CD4-positive, alpha-beta T cell treated with Interferon alpha-2 for 1 hour (primary cell): ENCODE data around the gene RAB11FIP3.

Source experiments
- DNase-seq, 2 donors: peaks; one replicate each; pipeline ENCODE4 v3.0.0-alpha.2; 2020 to 2022

Gene RAB11FIP3

DNA sequence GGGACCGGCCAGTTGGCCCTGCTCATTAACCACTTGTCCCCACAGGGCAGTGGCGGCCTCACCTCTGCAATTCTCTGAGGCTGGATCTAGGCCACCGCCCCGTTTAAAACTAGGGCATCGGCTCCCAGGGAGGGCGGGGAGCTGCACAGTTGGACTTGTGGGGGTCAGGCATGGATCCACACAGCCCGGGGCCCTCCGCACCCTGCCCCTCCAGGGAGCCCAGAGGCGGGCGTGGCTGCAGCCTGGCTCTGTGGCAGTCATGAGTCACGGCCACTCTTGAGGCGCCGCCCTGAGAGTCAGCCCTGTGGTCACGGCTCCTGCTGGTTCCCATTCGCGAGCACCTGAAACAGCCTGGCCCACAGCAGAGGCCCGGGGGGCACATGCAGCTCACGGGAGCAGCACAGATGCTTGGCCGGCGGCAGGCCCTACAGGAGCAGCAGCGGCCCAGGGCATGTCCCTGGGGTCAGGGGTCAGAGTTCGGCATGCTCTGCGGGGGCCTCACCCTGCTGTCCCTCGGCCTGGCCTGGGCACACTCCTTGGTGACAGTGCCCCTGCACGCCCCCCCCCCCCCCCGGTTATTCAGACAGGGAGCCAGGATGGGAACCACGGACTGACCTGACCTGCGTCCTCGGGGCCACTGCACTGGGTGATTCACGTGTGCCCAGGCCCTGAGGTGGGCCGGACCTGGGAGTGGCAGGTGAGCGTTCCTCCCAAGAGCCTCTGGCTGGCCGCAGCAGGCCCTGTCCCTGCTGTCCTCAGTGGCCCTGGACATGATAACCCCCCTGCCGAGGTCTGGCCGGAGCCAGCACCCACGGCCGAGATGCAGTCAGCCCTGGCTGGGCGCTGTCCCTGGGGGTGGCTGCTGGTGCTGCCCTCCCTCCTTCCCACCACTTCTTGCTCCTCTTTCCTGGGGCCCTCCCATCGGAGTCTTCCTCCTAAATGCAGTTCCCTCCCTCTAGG, 110.3 kb downstream of the RAB11FIP3 start:
- DNase-seq: no peak

DNA sequence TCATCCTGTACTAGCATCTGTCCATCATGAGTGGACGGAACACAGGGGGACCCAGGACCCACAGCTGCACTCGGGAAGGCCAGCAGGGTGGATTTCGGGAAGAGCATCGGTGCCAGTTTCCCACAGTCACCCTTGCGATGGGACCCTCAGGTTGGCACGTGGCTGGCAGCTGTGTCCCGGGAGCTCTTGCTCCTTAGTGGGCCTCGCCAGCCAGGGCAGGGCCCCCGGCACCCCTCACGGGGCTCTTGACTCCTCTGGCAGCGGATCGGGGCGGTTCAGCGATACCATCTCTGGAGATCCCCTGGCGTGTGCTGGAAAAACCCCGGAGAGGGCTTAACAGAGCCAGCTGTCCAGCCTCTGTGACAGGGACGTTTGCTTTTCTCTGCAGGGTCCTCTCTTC, 111.3 kb downstream of the RAB11FIP3 start:
- no peak for DNase-seq

DNA sequence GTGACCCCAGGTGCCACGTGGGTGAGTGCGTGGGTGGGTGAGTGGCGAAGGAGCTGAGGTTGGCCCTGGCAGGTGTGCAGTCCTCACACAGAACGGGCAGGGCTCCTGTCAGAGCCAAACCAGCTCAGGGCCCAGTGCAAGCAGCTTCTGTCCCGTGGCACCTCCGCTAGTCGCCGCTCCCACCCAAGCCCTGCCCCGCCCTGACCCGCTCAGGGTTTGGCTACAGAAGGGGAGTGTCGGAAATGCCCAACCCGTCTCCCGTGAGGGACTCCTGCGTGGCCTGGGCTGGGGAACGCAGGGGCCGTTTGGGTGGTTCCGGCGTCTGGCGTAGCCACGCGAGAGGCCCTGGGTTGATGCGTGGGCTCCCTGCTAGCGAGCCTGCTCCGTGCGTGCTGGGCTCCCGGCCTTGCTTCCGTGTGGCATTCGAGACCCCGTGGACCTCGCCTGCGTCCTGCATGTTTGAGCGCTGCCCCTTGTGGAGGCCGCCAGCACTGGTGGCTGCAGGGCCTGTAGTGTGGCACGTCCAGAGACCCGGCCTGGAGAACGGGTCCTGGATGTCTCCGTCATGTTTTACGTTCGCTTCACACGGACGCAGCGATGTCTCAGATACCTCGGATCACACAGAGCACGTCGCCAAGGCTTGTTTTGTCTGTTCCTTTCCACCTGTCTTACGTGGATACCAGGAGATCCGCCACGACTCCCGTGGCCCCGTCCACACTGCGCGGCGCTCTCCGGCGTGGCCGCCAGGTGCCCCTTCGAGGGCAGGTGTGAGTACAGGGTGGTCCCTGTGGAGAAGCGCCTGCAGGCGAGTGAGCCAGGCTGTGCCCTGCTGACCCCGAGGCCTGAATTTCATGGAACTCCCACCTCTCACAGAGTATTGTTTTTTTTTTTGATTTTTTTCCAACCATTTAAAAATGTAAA, 112.2 kb downstream of the RAB11FIP3 start:
- DNase-seq: no peak

DNA sequence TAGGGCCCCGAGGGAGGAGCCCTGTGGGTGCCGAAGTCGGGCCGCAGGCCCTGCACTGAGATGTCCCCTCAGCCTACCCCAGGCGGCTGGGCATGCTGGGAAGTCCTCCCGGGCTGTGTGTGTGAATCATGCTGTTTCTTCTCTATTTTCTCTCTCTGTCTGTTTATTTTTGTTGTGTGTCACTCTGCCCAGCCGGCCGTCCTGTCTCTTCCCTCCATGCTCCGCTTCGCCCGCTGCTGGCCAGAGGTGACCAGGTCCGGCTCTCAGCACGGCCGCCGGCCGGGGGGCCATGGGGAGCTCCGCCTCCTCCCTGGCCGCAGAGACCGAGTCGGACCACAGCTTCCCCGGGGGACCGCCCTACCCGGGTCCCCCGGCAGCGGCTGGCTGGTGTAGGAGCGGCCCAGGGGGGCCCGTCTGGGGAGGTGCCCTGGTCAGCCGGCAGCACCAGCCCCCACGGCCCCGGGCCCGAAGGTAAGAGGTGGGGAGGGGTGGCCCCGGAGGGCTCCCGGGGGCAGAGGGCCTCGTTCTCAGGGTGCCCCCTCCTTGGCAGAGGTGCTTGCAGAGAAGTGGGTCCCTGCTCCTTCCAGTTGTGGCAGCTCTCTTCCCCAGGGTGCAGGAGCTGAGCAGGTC, 114.6 kb downstream of the RAB11FIP3 start:
- DNase-seq: no peak

DNA sequence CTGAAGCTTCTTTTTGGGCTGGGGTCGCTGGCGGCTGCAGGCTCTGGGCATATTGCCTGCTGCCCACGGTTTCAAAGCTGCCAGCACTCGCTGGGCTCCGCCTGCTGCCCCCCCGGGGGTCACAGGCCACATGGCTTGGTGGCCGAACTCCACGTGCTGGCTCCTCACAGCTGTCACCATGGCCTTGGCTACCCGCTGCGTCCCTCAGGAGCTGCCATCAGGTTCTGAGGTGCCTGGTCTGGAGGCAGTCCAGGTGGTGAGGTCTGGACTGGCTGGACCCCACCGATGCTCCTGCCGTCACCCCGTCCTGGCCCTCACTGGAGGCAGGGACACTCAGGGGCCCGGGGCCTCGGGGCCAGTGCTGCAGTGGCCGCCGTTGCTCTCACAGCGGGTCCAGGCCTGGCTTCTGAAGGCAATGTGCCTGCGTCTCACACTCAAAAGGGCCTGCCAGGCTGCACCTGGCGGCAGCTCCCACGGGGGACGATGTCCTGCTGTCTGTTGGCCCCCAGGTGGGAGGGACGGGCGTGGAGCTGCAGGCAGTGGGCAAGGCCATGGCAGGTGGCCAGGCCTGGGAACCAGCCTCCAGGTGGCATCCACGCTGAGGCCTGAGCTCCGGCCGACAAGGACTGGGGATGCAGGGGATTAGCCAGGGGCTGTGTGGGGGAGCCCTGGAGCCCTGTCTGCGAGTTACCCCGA, 115.3 kb downstream of the RAB11FIP3 start:
- no peak for DNase-seq

DNA sequence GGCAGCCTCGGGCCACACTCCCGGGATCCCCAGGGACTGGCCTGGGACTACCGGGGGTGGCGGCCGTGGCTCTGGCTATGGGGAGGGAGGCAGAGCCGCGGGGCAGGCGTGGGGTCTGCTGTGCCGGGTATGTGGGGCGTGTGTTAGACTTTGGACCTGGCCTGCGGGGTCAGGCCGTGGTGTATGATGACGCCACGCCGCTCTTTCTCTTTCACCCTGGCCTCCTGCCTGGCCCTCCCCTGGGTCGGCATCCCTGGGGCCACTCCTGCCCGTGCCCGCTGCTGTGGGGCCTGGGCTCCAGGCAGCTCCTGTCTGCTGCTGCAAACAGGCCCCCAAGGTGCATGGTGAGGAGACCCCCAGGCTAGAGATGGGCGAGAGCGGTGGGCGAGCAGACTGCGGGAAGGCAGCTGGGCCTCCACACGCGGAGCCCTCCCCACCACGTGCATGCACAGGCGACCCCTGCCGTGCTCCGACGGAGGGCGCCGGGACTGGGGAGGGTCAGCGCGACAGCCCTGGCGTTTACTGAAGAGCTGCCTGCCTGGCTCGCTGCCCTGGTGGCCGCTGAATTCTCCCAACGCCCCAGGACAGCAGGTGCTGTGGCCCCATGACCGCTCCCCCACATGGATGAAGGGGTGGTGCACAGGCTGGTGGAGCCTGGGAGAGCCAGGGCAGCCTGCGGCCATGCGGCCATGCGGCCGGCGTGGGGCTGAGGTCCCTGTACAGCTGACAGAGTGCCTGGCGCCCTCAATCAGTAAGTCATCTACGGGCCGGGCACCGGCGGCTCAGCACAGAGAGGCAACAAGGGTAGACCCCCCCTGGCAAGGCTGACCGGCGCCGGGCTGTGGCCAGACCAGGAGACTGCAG, 118.1 kb downstream of the RAB11FIP3 start:
- no peak for DNase-seq

DNA sequence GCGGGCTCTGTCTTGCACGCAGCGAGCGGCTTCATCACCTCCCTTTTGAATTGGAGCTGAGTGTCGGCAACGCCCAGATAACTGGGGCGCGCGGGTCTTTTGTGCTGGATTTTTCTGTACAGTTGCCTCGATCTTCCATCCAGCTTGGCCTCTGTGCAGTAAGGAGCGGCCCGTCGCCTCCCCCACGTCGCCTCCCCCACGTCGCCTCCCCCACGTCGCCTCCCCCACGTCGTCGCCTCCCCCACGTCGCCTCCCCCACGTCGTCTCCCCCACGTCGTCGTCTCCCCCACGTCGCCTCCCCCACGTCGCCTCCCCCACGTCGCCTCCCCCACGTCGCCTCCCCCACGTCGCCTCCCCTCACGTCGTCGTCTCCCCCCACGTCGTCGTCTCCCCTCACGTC, 119.1 kb downstream of the RAB11FIP3 start:
- no peak for DNase-seq

DNA sequence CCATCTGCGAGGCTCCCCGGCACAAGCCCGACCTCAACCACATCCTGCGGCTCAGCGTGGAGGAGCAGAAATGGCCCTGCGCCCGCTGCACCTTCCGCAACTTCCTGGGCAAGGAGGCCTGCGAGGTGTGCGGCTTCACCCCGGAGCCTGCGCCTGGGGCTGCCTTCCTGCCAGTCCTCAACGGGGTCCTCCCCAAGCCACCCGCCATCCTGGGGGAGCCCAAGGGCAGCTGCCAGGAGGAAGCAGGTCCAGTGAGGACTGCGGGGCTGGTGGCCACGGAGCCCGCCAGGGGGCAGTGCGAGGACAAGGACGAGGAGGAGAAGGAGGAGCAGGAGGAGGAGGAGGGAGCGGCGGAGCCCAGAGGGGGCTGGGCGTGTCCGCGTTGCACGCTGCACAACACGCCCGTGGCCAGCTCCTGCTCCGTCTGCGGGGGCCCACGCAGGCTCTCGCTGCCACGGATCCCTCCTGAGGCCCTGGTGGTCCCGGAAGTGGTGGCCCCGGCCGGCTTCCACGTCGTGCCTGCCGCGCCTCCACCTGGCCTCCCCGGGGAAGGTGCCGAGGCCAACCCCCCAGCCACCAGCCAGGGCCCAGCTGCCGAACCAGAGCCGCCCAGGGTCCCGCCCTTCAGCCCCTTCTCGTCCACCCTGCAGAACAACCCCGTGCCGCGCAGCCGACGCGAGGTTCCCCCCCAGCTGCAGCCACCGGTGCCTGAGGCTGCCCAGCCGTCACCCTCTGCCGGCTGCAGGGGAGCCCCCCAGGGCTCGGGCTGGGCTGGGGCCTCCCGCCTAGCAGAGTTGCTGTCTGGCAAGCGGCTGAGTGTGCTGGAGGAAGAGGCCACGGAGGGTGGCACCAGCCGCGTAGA, 121.7 kb downstream of the RAB11FIP3 start:
- peak; percentile 51 to 56 for DNase-seq

DNA sequence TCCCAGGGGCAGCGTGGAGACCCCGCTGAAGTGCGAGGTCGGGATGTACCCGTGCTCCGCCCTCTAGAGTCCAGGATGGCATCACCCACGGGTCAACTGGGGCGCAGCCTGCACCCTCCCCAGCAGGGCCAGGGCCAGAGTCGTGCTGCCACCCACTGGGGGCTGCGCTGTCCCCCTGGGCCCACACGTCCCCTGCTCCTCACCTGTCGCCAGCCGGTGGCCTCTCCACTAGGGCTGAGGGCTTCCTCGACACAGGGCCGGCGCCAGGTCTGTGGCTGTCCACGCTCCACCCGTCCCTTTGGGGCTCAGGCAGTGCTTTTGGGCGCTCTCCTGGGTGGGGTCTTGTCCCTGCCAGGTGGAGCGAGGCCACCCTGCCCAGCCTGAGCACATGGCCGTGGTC, 123.1 kb downstream of the RAB11FIP3 start:
- DNase-seq: no peak

DNA sequence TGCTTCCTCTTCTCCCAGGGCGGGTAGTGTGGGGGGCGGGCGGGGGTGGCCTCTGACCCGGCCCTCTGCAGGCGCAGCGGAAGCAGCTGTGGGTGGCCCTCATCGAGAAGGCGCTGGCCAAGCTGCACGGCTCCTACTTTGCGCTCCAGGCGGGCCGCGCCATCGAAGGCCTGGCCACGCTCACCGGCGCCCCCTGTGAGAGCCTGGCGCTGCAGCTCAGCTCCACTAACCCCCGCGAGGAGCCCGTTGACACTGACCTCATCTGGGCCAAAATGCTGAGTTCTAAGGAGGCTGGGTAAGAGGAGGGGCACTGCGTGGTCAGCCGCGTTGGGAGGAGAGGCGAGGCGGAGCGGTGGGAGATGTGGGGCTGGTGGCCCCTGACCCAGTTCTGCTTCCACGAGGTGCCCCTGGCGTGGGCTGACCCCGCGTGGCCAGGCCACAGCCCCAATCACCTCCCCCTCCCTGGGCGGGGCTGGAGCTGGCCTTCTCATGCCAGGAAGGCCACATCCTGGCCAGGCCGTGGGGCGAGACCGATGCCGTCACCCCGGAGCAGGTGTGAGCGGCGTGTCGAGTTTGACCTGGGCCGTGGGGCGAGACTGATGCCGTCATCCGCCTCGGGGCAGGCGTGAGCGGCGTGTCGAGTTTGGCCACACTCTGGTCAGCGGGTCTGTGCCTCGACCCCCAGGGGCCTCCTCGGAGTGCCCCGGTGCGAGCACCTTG, 124.3 kb downstream of the RAB11FIP3 start:
- DNase-seq: no peak

DNA sequence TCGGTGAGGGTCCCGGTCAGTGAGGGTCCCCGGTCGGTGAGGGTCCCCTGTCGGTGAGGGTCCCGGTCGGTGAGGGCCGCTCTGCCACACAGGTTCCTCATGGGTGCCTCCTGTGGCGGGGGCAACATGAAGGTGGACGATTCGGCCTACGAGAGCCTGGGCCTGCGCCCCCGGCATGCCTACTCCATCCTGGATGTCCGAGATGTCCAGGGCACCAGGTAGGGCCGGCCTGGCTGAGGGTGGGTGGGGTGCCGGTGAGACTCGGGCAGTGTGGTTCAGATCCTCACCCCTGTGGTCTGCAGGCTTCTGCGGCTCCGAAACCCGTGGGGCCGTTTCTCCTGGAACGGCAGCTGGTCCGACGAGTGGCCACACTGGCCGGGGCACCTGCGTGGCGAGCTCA, 125.8 kb downstream of the RAB11FIP3 start:
- DNase-seq: no peak

DNA sequence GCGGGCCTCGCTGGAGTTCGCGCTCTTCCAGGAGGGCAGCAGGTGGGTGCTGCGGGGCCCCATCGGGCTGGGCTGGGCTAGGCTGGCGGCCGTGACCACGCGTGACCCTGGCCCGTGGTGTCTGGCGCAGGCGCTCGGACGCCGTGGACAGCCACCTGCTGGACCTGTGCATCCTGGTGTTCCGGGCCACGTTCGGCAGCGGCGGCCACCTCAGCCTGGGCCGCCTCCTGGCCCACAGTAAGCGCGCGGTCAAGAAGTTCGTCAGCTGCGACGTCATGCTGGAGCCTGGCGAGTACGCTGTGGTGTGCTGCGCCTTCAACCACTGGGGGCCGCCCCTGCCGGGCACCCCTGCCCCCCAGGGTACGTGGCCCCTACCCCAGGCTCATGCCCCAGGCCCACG, 126.7 kb downstream of the RAB11FIP3 start:
- DNase-seq: no peak

DNA sequence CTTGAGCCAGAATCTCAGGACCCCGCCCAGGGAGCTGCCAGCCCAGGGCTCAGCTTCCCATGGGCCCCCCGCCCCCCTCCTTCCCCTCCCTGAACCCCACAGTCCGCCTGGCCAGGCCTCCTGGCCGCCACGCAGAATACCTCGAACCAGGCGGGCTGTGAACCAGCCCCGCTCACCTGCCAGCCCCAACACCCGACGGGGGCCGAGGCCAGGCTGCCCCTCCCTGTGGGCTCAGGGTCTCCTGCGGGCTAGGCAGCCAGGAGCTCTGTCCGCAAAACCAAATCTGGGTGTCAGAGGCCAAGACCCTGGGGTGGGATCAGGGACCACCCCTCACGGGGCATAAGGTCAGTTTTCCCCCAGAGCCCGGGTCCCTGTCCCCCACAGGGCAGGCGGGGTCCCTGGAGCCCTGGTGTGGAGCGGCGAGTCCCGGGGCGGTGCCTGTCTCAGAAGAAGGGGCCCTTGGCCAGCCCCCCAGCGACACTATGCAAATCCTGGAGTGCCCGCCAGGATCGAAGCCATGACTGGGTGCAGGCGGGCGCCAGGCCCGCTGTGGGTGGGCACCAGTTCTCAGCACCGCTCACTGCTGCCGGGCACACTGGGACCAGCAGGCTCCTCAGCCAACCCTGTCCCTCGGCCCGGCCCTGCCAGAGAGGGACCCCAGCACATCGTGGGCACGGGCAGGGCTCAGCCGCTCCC, 128.3 kb downstream of the RAB11FIP3 start:
- no peak for DNase-seq

DNA sequence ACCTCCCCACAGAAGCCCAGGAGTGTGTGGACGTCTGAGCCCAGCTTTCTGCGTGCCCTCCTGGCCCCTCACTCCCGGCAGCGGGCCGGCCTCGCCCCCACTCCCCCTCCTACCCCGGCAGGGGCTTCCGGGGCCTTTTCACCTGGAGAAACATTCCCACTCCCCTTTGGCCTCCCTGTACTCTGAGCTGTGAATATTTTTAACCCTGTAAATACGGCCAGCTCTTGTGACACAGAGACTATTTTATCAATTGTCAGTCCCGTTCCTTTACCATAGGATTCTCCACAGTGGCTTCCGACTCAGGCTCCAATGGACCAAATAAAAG, 128.8 kb downstream of the RAB11FIP3 start:
- no peak for DNase-seq

DNA sequence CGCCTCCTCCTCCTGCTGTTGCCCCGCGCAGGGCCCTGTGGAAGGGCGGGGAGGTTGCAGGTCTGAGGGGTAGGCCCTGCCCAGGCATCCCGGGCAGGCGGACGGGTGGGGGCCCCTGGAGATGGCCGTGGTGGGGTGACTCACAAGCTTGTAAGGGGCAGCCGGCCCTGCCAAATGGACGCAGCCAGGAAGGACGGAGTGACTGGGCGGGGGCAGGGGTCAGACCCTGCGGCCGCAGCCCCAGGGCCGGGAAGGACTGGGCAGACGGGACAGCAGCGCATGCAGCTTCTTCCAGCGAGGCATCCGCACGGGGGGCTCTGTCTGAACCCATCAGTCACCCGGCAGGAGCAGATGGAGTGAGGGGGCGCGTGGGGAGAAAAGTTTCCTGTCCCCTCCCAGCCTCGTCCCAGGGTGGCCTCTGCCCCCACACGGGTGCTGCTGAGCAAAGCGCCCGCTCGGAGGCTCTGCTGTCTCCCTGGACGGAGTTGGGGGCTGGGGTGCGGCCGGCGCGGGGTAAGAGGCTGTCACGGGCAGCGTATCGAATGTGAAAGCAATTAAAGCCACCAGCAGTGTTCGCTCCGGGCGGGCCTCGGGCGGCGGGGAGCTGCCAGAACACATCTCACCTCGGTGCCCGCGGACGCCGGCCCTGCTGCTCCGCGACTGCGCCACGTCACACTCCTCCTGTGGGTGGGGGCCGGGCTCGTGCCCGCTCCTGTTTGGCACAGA, 129.4 kb downstream of the RAB11FIP3 start:
- DNase-seq: no peak

DNA sequence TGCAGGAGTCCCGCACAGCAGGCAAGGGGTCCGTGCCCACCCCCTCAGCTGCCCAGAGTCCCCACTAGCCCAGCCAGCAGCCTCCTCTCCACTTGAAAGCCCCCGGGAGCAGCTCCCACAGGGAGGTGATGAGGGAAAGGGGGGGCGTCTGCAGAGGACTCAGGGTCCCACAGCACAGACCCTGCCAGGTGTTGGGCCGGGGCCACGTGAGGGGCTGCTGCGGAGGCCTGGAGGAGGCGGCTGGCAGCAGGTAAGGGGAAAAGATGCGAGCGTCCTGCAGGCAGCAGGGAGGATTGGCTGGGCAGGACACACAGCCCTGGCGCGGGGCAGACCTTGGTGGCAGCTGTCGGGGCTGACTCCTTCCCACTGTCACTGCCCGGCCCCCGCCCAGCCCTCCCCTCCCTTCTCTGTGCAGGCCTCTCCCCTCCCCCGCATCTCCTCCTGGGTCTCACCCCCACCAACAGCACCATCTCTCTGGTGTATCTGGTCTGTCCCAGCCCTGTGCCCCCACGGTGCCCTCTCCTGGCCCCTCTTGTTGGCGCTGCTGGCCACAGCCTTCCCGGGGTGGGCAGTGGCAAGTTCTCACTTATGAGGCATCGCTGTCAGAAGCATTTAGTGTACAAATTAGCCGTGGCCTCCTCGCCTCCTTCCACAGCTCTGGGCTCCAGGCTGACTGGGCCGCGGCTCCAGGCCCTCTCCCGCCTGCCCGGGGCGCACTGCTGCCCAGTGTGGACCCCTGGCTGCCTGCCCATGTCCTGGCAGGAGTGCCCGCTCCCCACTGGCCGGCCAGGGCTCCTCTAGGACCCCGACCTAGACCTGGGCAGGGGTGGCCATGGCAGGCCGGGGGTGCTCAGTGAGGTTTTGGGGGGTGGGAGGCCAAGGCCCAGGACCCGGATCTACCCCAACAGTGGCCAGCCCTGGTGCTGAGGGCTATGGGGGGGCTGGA, 130.4 kb downstream of the RAB11FIP3 start:
- DNase-seq: no peak

DNA sequence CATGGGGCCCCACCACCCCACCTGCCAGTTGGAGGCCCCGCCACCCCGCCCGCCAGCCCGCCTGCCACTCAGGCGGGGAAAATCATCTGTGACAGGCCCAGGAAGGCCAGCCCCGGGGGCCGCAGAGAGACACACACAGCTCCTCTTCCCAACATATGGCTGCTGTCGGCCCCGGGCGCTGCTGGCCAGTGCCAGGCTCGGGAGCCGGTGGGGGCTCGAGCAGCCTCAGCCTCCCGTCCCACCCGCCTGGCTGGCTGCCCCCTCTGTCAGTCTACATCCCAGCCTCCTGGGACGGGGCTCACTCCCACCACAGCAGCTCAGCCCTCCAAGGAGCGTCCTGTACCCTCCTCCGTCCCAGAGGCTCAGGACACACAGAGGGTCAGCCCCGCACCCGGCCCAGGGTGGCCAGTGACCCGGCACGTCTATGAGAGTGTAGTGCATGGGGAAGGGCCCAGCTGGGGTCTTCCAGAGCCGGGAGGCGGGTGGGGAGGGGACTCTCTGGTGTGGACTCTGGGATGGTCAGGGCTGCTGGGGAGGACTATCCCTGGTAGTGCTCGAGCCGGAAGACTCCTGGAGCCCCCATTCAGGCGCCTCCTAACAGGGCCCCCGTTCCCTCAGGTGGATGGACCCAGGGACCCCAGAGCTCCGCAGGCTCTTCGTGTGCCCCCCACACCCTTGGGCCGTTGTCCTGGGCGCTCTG, 131.2 kb downstream of the RAB11FIP3 start:
- DNase-seq: no peak
